DND-41 (cell line): ENCODE data around the gene POLH.

Source experiments
- ATAC-seq: fragments of 200-7000 bp; cut with Tn5 transposase; 3 replicates; pipeline ENCODE4 v1.9.1; 2021; ENCODE audit warnings: low read depth; ENCODE audit not compliant: insufficient read depth
- DNase-seq: peaks from one replicate; pipeline ENCODE4 v3.0.0-alpha.2; 2020
- H2AFZ ChIP-seq: 2 replicates; pipeline ENCODE4 v1.6.0; 2012; ENCODE audit warnings: low read depth, low read length
- H3K27ac ChIP-seq: 2 replicates; pipeline ENCODE4 v1.5.1; 2012; ENCODE audit warnings: low read length, inconsistent platforms
- H3K27me3 ChIP-seq: fragments of 200-600 bp; sonication (generic); 2 replicates; pipeline ENCODE4 v1.6.0; 2012; ENCODE audit warnings: low read length, mild to moderate bottlenecking, inconsistent platforms; ENCODE audit not compliant: insufficient read depth, poor library complexity
- H3K36me3 ChIP-seq: 2 replicates; pipeline ENCODE4 v1.5.1; 2012; ENCODE audit warnings: low read length, inconsistent platforms; ENCODE audit not compliant: insufficient read depth
- H3K4me1 ChIP-seq: 2 replicates; pipeline ENCODE4 v1.5.1; 2012; ENCODE audit warnings: mild to moderate bottlenecking, low read length; ENCODE audit not compliant: insufficient read depth
- H3K4me2 ChIP-seq: 2 replicates; pipeline ENCODE4 v1.6.0; 2012; ENCODE audit warnings: mild to moderate bottlenecking, moderate library complexity, low read length, inconsistent platforms; ENCODE audit not compliant: insufficient read depth
- H3K4me3 ChIP-seq, 2 experiments: fragments of 200-600 bp in 1 of 2; shearing (Covaris generic) in 1 of 2; 2 replicates each; pipeline ENCODE4 v1.5.1; 2012 to 2016; ENCODE audit warnings: inconsistent platforms in 2 of 2, low read length in 2 of 2, mild to moderate bottlenecking in 2 of 2, low read depth in 1 of 2, moderate library complexity in 1 of 2
- H3K79me2 ChIP-seq: 2 replicates; pipeline ENCODE4 v1.6.0; 2012; ENCODE audit warnings: low read length, inconsistent platforms; ENCODE audit not compliant: insufficient read depth
- H3K9ac ChIP-seq: 2 replicates; pipeline ENCODE4 v1.6.0; 2012; ENCODE audit warnings: low read depth, mild to moderate bottlenecking, inconsistent platforms, low read length, moderate library complexity
- H3K9me3 ChIP-seq: 2 replicates; pipeline ENCODE4 v1.5.1; 2012; ENCODE audit warnings: low read length, moderate library complexity, mild to moderate bottlenecking, inconsistent platforms; ENCODE audit not compliant: insufficient read depth, severe bottlenecking
- H4K20me1 ChIP-seq: 2 replicates; pipeline ENCODE4 v1.6.0; 2012; ENCODE audit warnings: low read length; ENCODE audit not compliant: insufficient read depth
- EZH2 ChIP-seq: IDR thresholded peaks from 3 replicates; pipeline ENCODE4 v1.6.1; 2012; ENCODE audit warnings: borderline replicate concordance, low read depth, mild to moderate bottlenecking, moderate library complexity, low read length, inconsistent platforms; ENCODE audit not compliant: severe bottlenecking
- TF ChIP-seq, protein P1 (sequence below): IDR thresholded peaks from 2 replicates; pipeline ENCODE4 v1.5.1; 2012; ENCODE audit warnings: borderline replicate concordance, low read length, moderate library complexity, mild to moderate bottlenecking; ENCODE audit not compliant: poor library complexity, severe bottlenecking; ENCODE audit errors: extremely low read depth

POLH gene

GRCh38 chr6:43608310-43608763, 32.4 kb downstream of the POLH start:
- Histone ChIP-seq H2AFZ (no peak overlapping the region), H3K4me2 (no peak overlapping the region), H3K27me3 (no peaks in the 10 kb centered on the region), H3K79me2 (no peaks in the 10 kb centered on the region), H3K4me1 (no peaks in the 10 kb centered on the region), H3K4me3 (no peak overlapping the region), H3K27ac (no peak overlapping the region), H3K36me3 (peaks cover 87% of the 10 kb centered on the region), H3K9ac (no peak overlapping the region), H3K9me3 (no peaks in the 10 kb centered on the region), H4K20me1 (no peaks in the 10 kb centered on the region)
- ATAC-seq, result peak; percentile 84
- no peak for TF ChIP-seq EZH2
- TF ChIP-seq, protein P1, sequence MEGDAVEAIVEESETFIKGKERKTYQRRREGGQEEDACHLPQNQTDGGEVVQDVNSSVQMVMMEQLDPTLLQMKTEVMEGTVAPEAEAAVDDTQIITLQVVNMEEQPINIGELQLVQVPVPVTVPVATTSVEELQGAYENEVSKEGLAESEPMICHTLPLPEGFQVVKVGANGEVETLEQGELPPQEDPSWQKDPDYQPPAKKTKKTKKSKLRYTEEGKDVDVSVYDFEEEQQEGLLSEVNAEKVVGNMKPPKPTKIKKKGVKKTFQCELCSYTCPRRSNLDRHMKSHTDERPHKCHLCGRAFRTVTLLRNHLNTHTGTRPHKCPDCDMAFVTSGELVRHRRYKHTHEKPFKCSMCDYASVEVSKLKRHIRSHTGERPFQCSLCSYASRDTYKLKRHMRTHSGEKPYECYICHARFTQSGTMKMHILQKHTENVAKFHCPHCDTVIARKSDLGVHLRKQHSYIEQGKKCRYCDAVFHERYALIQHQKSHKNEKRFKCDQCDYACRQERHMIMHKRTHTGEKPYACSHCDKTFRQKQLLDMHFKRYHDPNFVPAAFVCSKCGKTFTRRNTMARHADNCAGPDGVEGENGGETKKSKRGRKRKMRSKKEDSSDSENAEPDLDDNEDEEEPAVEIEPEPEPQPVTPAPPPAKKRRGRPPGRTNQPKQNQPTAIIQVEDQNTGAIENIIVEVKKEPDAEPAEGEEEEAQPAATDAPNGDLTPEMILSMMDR, result peak; percentile 87
- DNase-seq, result peak; percentile 72

GRCh38 chr6:43608807-43609206, 32.8 kb downstream of the POLH start:
- Histone ChIP-seq H3K27me3 (no peaks in the 10 kb centered on the region), H4K20me1 (no peaks in the 10 kb centered on the region), H3K36me3 (peaks cover 87% of the 10 kb centered on the region), H3K9ac (no peak overlapping the region), H3K9me3 (no peaks in the 10 kb centered on the region), H3K4me3 (no peak overlapping the region), H3K27ac (no peak overlapping the region), H2AFZ (no peak overlapping the region), H3K79me2 (no peaks in the 10 kb centered on the region), H3K4me1 (no peaks in the 10 kb centered on the region), H3K4me2 (no peak overlapping the region)
- TF ChIP-seq EZH2, result no peak
- TF ChIP-seq, protein P1, result no peak
- DNase-seq (no peak), ATAC-seq (no peak)

DNA sequence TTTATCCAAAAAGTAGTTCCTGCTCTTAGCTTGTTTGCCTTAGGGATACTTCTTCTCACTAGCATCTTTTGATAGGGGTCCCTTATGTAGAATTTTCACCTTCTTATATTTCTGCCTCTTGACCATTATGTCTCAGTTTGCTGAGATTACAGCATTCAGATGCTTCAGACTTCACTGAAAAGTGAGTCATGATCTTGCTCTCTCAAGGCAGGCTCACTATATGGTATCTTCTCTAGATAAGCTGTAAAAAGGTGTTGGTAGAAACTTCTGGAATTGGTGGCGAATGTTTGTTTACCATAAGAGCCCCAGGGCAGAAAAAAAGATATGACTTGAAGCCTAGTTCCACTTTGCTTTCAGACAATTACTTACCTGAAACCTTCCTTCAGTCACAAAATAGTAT, 33.4 kb downstream of the POLH start:
- H3K9me3 ChIP-seq, result no peaks in the 10 kb centered on the region

More for the DNA sequence above, 33.4 kb downstream of the POLH start:
- no peaks in the 10 kb centered on the region for H3K27me3 ChIP-seq
- H3K4me2 ChIP-seq, result no peak overlapping the region
- H2AFZ ChIP-seq, result no peak overlapping the region
- ATAC-seq (no peak), DNase-seq (no peak)
- no peak overlapping the region for H3K4me3 ChIP-seq
- no peaks in the 10 kb centered on the region for H4K20me1 ChIP-seq
- no peaks in the 10 kb centered on the region for H3K79me2 ChIP-seq
- TF ChIP-seq, protein P1, result no peak
- TF ChIP-seq EZH2, result no peak
- no peak overlapping the region for H3K9ac ChIP-seq
- H3K36me3 ChIP-seq, result peaks cover 87% of the 10 kb centered on the region
- no peak overlapping the region for H3K27ac ChIP-seq
- no peaks in the 10 kb centered on the region for H3K4me1 ChIP-seq
